GM12878 (cell line): ENCODE measurements around the gene SOCS1. TPM values are rescaled to one million over a fixed set of nuclear protein-coding genes. Genes with fewer than 3 reads are reported as not detected.

Experiments used
- ATF7 ChIP-seq: fragments of 450-650 bp; IDR thresholded peaks from 2 replicates; pipeline ENCODE4 v1.6.1; 2016; ENCODE audit warnings: low read depth, mild to moderate bottlenecking
- CREB1 ChIP-seq: IDR thresholded peaks from 2 replicates; pipeline ENCODE4 v1.6.1; 2012; ENCODE audit warnings: low read depth, mild to moderate bottlenecking, inconsistent platforms
- DPF2 ChIP-seq: fragments of 450-650 bp; IDR thresholded peaks from 2 replicates; pipeline ENCODE4 v1.6.1; 2017; ENCODE audit warnings: mild to moderate bottlenecking
- EED ChIP-seq: sonication (generic); IDR thresholded peaks from 2 replicates; pipeline ENCODE4 v1.6.1; 2016; ENCODE audit warnings: antibody characterized with exemption, low read depth
- FOS ChIP-seq: IDR thresholded peaks from 3 replicates; pipeline ENCODE4 v1.6.1; 2011; ENCODE audit warnings: borderline replicate concordance; ENCODE audit not compliant: insufficient read length; ENCODE audit errors: extremely low read depth
- IKZF1 ChIP-seq: fragments of 450-650 bp; conservative IDR thresholded peaks from 2 replicates; pipeline ENCODE4 v1.6.1; 2017; ENCODE audit warnings: antibody characterized with exemption, mild to moderate bottlenecking
- IKZF2 ChIP-seq, 2 experiments: fragments of 450-650 bp; IDR thresholded peaks; 2 replicates each; pipeline ENCODE4 v1.6.1; 2017; ENCODE audit warnings: mild to moderate bottlenecking in 2 of 2, moderate library complexity in 2 of 2
- KAT2A ChIP-seq: conservative IDR thresholded peaks from 2 replicates; pipeline ENCODE4 v1.6.1; 2011; ENCODE audit warnings: low read depth, low read length; ENCODE audit not compliant: control insufficient read depth
- KDM1A ChIP-seq: fragments of 200-600 bp; sonication (generic); IDR thresholded peaks from 2 replicates; pipeline ENCODE4 v1.6.1; 2016; ENCODE audit warnings: borderline replicate concordance
- LARP7 ChIP-seq: fragments of 450-650 bp; IDR thresholded peaks from 2 replicates; pipeline ENCODE4 v1.6.1; 2017; ENCODE audit warnings: mild to moderate bottlenecking
- MTA2 ChIP-seq: fragments of 450-650 bp; IDR thresholded peaks from 2 replicates; pipeline ENCODE4 v1.6.1; 2016; ENCODE audit warnings: low read depth, mild to moderate bottlenecking, moderate library complexity
- MXI1 ChIP-seq: fragments of 150-350 bp; IDR thresholded peaks from 2 replicates; pipeline ENCODE4 v1.6.1; 2011; ENCODE audit warnings: low read depth, mild to moderate bottlenecking, inconsistent platforms, low read length, improper control_type of control experiment
- MYC ChIP-seq: IDR thresholded peaks from 2 replicates; pipeline ENCODE4 v1.6.1; 2011; ENCODE audit warnings: mild to moderate bottlenecking, low read length, moderate library complexity, inconsistent platforms; ENCODE audit not compliant: insufficient read depth, insufficient replicate concordance, insufficient read length, severe bottlenecking
- NR2F1 ChIP-seq: fragments of 450-650 bp; conservative IDR thresholded peaks from 2 replicates; pipeline ENCODE4 v1.6.1; 2017; ENCODE audit warnings: mild to moderate bottlenecking
- NRF1 ChIP-seq: conservative IDR thresholded peaks from 2 replicates; pipeline ENCODE4 v1.6.1; 2011; ENCODE audit warnings: mild to moderate bottlenecking, low read depth, low read length, improper control_type of control experiment
- PML ChIP-seq: IDR thresholded peaks from 2 replicates; pipeline ENCODE4 v1.6.1; 2012; ENCODE audit warnings: low read length, inconsistent platforms
- RAD51 ChIP-seq: fragments of 450-650 bp; IDR thresholded peaks from 2 replicates; pipeline ENCODE4 v1.6.1; 2016; ENCODE audit warnings: moderate library complexity, mild to moderate bottlenecking, inconsistent platforms
- RCOR1 ChIP-seq: conservative IDR thresholded peaks from 2 replicates; pipeline ENCODE4 v1.6.1; 2012; ENCODE audit warnings: low read depth, low read length, improper control_type of control experiment
- SMAD1 ChIP-seq: fragments of 450-650 bp; IDR thresholded peaks from 2 replicates; pipeline ENCODE4 v1.6.1; 2018; ENCODE audit warnings: mild to moderate bottlenecking, low read depth; ENCODE audit not compliant: partially characterized antibody
- STAT1 ChIP-seq: fragments of 450-650 bp; conservative IDR thresholded peaks from 2 replicates; pipeline ENCODE4 v1.6.1; 2014; ENCODE audit warnings: antibody characterized with exemption, mild to moderate bottlenecking
- TAF1 ChIP-seq: IDR thresholded peaks from 2 replicates; pipeline ENCODE4 v1.6.1; 2011; ENCODE audit warnings: mild to moderate bottlenecking, low read depth, low read length, borderline replicate concordance
- YY1 ChIP-seq: IDR thresholded peaks from 2 replicates; pipeline ENCODE4 v1.6.1; 2011; ENCODE audit warnings: low read depth, mild to moderate bottlenecking, low read length
- polyA plus RNA-seq, 11 experiments: library from polyadenylated mRNA; depleted of rRNA in 4 of 11; unstranded in 6 of 11; stranded (reverse) in 5 of 11; fragments of >200 nt; fragmentation: Nextera tagmentation in 4 of 11; fragmentation: Illumina TruSeq in 1 of 11; extraction: Ambion mirVana in 4 of 11; extraction: Trizol in 1 of 11; gene quantifications; 1 replicate in 1 of 11; 2 replicates in 10 of 11; pipeline versions ENCODE4 v1.2.1 to v1.2.3, GENCODE V29; 2011 to 2016; ENCODE audit warnings: inconsistent platforms in 2 of 11, missing spikeins in 2 of 11, low read depth in 1 of 11
- total RNA-seq, 4 experiments: library from RNA; depleted of rRNA in 3 of 4; stranded (reverse); fragments of >200 nt in 3 of 4; fragmentation: Illumina TruSeq in 1 of 4; extraction: Trizol in 1 of 4; gene quantifications; 2 replicates each; pipeline versions ENCODE4 v1.2.1 to v1.2.3, GENCODE V29; 2013 to 2021
- TF ChIP-seq, protein P1 (sequence below): fragments of 450-650 bp; IDR thresholded peaks from 2 replicates; pipeline ENCODE4 v1.6.1; 2018; ENCODE audit warnings: mild to moderate bottlenecking, low read depth, moderate library complexity; ENCODE audit not compliant: partially characterized antibody
- TF ChIP-seq, protein P2 (sequence below): fragments of 450-650 bp; IDR thresholded peaks from 2 replicates; pipeline ENCODE4 v1.6.1; 2018; ENCODE audit warnings: borderline replicate concordance, mild to moderate bottlenecking; ENCODE audit not compliant: partially characterized antibody
- TF ChIP-seq, protein P3 (sequence below): IDR thresholded peaks from 2 replicates; pipeline ENCODE4 v1.6.1; 2011; ENCODE audit warnings: mild to moderate bottlenecking, low read depth, low read length, moderate library complexity; ENCODE audit not compliant: insufficient replicate concordance

Gene SOCS1
- total and polyA plus RNA-seq, 10 of the 15 experiments (the other 5 are each of a cell fraction or from before 2014, with no cell fraction given): 0.42 to 39.8 (median 11.2) TPM

DNA sequence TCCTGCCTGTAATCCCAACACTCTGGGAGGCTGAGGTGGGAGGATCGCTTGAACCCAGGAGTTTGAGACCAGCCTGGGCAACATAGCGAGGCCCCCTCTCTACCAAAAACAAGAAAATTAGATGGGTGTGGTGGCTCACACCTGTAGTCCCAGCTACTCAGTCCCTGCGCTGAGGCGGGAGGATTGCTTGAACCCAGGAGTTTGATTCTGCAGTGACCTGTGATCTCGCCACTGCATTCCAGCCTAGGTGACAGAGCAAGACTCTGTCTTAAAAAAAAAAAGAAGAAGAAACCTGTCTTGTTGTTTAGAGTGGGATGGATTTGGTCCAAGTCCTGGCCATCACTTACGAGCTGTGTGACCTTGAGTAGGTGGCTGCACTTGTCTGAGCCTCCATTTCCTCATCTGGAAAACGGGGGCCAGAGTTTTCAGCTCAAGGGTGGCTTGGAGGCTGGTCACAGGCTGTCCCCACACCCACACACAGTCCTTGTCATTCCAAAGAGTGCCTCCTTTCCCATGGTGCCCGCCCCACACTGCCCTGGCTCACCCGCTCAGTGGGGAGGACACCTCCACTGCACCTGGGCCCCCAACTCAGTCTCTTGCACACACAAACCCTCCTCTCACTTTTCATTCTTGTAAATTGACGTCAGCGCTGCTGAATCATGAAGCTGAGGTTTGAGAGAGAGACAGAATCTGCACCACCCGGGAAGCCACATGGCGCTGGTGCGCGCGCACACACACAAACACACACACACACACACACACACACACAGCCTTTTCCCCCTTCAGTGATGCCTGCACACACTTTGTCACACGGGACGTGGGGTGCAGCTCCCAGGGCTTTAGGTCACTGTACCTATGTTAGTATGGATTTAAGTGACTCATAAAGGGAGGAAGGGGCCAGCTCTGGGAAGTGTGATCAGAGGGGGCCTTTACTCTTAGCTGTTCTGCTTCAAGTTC is 4.2 kb downstream of the SOCS1 start (continued):
- no peak for TF ChIP-seq NRF1
- 0 out of 2 replicates have a peak, but pooled peaks have one; percentile 46 for TF ChIP-seq YY1
- TF ChIP-seq FOS: no peak
- TF ChIP-seq TAF1: no peak
- TF ChIP-seq PML: no peak
- peak; percentile 72; the same call in 1 of the 2 replicates for TF ChIP-seq MTA2
- no peak for TF ChIP-seq KAT2A
- TF ChIP-seq RCOR1: 0 out of 2 replicates have a peak, but pooled peaks have one; percentile 12
- no peak for TF ChIP-seq CREB1
- TF ChIP-seq KDM1A: no peak
- TF ChIP-seq MXI1: peak; percentile 71
- no peak for TF ChIP-seq STAT1
- TF ChIP-seq SMAD1: no peak
- no peak for TF ChIP-seq NR2F1
- TF ChIP-seq MYC: no peak
- peak; percentile 11; the same call in 1 of the 2 replicates for TF ChIP-seq LARP7
- peak; percentile 75 for TF ChIP-seq IKZF1
- TF ChIP-seq ATF7: peak; percentile 91
- TF ChIP-seq IKZF2 (IDR thresholded peaks at IDR 0.05): peak; percentile 79 to 87
- TF ChIP-seq, protein P1, sequence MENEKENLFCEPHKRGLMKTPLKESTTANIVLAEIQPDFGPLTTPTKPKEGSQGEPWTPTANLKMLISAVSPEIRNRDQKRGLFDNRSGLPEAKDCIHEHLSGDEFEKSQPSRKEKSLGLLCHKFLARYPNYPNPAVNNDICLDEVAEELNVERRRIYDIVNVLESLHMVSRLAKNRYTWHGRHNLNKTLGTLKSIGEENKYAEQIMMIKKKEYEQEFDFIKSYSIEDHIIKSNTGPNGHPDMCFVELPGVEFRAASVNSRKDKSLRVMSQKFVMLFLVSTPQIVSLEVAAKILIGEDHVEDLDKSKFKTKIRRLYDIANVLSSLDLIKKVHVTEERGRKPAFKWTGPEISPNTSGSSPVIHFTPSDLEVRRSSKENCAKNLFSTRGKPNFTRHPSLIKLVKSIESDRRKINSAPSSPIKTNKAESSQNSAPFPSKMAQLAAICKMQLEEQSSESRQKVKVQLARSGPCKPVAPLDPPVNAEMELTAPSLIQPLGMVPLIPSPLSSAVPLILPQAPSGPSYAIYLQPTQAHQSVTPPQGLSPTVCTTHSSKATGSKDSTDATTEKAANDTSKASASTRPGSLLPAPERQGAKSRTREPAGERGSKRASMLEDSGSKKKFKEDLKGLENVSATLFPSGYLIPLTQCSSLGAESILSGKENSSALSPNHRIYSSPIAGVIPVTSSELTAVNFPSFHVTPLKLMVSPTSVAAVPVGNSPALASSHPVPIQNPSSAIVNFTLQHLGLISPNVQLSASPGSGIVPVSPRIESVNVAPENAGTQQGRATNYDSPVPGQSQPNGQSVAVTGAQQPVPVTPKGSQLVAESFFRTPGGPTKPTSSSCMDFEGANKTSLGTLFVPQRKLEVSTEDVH: peak; percentile 54
- peak; percentile 69; the same call in 1 of the 2 replicates for TF ChIP-seq EED
- TF ChIP-seq, protein P2, sequence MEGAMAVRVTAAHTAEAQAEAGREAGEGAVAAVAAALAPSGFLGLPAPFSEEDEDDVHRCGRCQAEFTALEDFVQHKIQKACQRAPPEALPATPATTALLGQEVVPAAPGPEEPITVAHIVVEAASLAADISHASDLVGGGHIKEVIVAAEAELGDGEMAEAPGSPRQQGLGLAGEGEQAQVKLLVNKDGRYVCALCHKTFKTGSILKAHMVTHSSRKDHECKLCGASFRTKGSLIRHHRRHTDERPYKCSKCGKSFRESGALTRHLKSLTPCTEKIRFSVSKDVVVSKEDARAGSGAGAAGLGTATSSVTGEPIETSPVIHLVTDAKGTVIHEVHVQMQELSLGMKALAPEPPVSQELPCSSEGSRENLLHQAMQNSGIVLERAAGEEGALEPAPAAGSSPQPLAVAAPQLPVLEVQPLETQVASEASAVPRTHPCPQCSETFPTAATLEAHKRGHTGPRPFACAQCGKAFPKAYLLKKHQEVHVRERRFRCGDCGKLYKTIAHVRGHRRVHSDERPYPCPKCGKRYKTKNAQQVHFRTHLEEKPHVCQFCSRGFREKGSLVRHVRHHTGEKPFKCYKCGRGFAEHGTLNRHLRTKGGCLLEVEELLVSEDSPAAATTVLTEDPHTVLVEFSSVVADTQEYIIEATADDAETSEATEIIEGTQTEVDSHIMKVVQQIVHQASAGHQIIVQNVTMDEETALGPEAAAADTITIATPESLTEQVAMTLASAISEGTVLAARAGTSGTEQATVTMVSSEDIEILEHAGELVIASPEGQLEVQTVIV: no peak
- TF ChIP-seq DPF2: peak; percentile 71
- TF ChIP-seq, protein P3, sequence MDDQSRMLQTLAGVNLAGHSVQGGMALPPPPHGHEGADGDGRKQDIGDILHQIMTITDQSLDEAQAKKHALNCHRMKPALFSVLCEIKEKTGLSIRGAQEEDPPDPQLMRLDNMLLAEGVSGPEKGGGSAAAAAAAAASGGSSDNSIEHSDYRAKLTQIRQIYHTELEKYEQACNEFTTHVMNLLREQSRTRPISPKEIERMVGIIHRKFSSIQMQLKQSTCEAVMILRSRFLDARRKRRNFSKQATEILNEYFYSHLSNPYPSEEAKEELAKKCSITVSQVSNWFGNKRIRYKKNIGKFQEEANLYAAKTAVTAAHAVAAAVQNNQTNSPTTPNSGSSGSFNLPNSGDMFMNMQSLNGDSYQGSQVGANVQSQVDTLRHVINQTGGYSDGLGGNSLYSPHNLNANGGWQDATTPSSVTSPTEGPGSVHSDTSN: no peak
- peak; percentile 24 for TF ChIP-seq RAD51
